Astrocyte of the spinal cord (primary cell): ENCODE measurements around the gene PIGQ.

Source experiments
- DNase-seq: peaks from one replicate; pipeline ENCODE4 v3.0.0; 2011; ENCODE audit warnings: low read depth, low spot score
- H3K4me3 ChIP-seq: 2 replicates; pipeline ENCODE4 v1.5.1; 2011; ENCODE audit warnings: low read depth, mild to moderate bottlenecking, low read length, moderate library complexity
- CTCF ChIP-seq: IDR thresholded peaks from 2 replicates; pipeline ENCODE4 v1.5.1; 2012; ENCODE audit warnings: low read depth, mild to moderate bottlenecking, low read length, inconsistent platforms
- in situ Hi-C: cut with HindIII; loops from 2 replicates; pipeline ENCODE4 v1.10.0; 2017; ENCODE audit warnings: low sequenced_read_pairs

Gene PIGQ

GRCh38 chr16:556474-557173 is 13.1 kb upstream of the PIGQ start:
- H3K4me3 ChIP-seq: no peak overlapping the region
- in situ Hi-C loops: no loop called here
- DNase-seq: no peak
- no peak for TF ChIP-seq CTCF

- no peak overlapping the region for H3K4me3 ChIP-seq
- TF ChIP-seq CTCF: no peak
- in situ Hi-C loops: no loop called here
- no peak for DNase-seq
Observed at GRCh38 chr16:557463-558297, 12.1 kb upstream of the PIGQ start.

GRCh38 chr16:558298-559020 is 11.3 kb upstream of the PIGQ start:
- in situ Hi-C loops: no loop called here
- DNase-seq: no peak
- no peak for TF ChIP-seq CTCF
- H3K4me3 ChIP-seq: no peak overlapping the region

- no peak overlapping the region for H3K4me3 ChIP-seq
- in situ Hi-C loops: no loop called here
- no peak for DNase-seq
- no peak for TF ChIP-seq CTCF
Observed at GRCh38 chr16:559021-559380, 10.8 kb upstream of the PIGQ start.

GRCh38 chr16:559411-560203 is 10.2 kb upstream of the PIGQ start:
- in situ Hi-C loops: no loop called here
- DNase-seq: no peak
- TF ChIP-seq CTCF: no peak
- H3K4me3 ChIP-seq: no peak overlapping the region

GRCh38 chr16:560204-560700 is 9.5 kb upstream of the PIGQ start, which contains the start of gene PRR35:
TSS of gene PRR35 (plus strand) at chr16:560394. CDS start at chr16:563295, 2,901 bp downstream.
- in situ Hi-C loops: no loop called here
- no peak within 1 kb of the TSS for H3K4me3 ChIP-seq
- DNase-seq: no peak
- TF ChIP-seq CTCF: no peak
